Cardiac fibroblast (primary cell): ENCODE data around the gene CEP55.

ENCODE experiments used
- DNase-seq, 2 donors: peaks; one replicate each; pipeline versions ENCODE4 v3.0.0 to v3.0.0-alpha.2; 2010; ENCODE audit warnings: low read depth in 2 of 2
- H3K4me3 ChIP-seq, 2 donors: replicated peaks in 1 of 2; 1 replicate in 1 of 2; 2 replicates in 1 of 2; pipeline ENCODE4 v1.5.1; 2011; ENCODE audit warnings: low read depth in 2 of 2, low read length in 2 of 2, mild to moderate bottlenecking in 2 of 2, moderate library complexity in 1 of 2
- CTCF ChIP-seq: IDR thresholded peaks from one replicate; pipeline ENCODE4 v1.5.1; 2011; ENCODE audit warnings: low read depth, mild to moderate bottlenecking, low read length, inconsistent platforms

CEP55 gene

GRCh38 chr10:93468461-93469213 lies 27.8 kb upstream of the CEP55 start:
- DNase-seq, result peak; percentile 91 to 94
- H3K4me3 ChIP-seq, result no peak overlapping the region
- peak; percentile 11 for TF ChIP-seq CTCF

GRCh38 chr10:93469454-93469853 lies 27.0 kb upstream of the CEP55 start:
- TF ChIP-seq CTCF, result no peak

GRCh38 chr10:93471110-93471651 lies 25.2 kb upstream of the CEP55 start:
- peak; percentile 91 to 98 for DNase-seq
- no peak for TF ChIP-seq CTCF
- H3K4me3 ChIP-seq, result no peak overlapping the region

More at GRCh38 chr10:93469454-93469853, 27.0 kb upstream of the CEP55 start:
- H3K4me3 ChIP-seq, result no peak overlapping the region
- DNase-seq, result no peak

- H3K4me3 ChIP-seq, result no peak overlapping the region
- TF ChIP-seq CTCF, result no peak
Measured at GRCh38 chr10:93473161-93473560, 23.3 kb upstream of the CEP55 start.

GRCh38 chr10:93473804-93474472 lies 22.5 kb upstream of the CEP55 start:
- DNase-seq, result no peak
- no peak for TF ChIP-seq CTCF
- H3K4me3 ChIP-seq, result no peak overlapping the region

More at GRCh38 chr10:93473161-93473560, 23.3 kb upstream of the CEP55 start:
- no peak for DNase-seq

GRCh38 chr10:93475227-93475626 lies 21.2 kb upstream of the CEP55 start:
- DNase-seq, result no peak
- no peak overlapping the region for H3K4me3 ChIP-seq
- TF ChIP-seq CTCF, result no peak
